Right lobe of liver (tissue), 4 donors: ENCODE results near the gene TBCCD1.

Experiments
- POLR2A ChIP-seq: fragments of 450-650 bp; IDR thresholded peaks from one replicate; pipeline ENCODE4 v1.6.1; 2017; ENCODE audit warnings: antibody characterized with exemption, mild to moderate bottlenecking
- TF ChIP-seq, protein P1 (sequence below), 4 donors: fragments of 200-600 bp in 3 of 4; fragments of 450-650 bp in 1 of 4; IDR thresholded peaks; one replicate each; pipeline versions ENCODE4 v1.5.1 to v1.8.0; 2016 to 2022; ENCODE audit warnings: antibody characterized with exemption in 4 of 4, mild to moderate bottlenecking in 2 of 4
- donor health status: DM: no; HTN: no; CAD: no.
- donor health status: DM: no; HTN: no; CAD: no.
- donor health status: DM: no; HTN: yes; CAD: no.

DNA sequence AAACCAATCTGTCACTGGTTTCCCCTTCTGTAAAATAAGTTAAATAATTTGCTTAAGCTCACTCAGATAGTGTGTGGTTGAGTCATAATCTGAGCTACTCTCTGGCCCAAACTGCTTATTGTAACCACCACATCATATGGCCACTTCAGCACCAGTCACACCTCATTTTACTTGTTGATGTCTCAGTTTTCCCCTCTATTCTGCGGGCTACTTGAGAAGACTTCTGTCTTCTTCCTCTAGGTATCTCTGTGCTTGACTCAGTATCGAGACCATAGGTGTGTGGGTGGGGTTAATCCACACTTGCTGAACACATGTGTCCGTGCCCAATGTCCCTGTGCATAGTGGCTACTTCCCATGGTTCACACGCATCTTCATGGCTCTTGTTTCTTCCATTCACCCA lies 55.9 kb downstream of the TBCCD1 start:
- TF ChIP-seq, protein P1, sequence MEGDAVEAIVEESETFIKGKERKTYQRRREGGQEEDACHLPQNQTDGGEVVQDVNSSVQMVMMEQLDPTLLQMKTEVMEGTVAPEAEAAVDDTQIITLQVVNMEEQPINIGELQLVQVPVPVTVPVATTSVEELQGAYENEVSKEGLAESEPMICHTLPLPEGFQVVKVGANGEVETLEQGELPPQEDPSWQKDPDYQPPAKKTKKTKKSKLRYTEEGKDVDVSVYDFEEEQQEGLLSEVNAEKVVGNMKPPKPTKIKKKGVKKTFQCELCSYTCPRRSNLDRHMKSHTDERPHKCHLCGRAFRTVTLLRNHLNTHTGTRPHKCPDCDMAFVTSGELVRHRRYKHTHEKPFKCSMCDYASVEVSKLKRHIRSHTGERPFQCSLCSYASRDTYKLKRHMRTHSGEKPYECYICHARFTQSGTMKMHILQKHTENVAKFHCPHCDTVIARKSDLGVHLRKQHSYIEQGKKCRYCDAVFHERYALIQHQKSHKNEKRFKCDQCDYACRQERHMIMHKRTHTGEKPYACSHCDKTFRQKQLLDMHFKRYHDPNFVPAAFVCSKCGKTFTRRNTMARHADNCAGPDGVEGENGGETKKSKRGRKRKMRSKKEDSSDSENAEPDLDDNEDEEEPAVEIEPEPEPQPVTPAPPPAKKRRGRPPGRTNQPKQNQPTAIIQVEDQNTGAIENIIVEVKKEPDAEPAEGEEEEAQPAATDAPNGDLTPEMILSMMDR (IDR thresholded peaks at IDR 0.05) = no peak
- TF ChIP-seq POLR2A = no peak
